Activated CD4-positive, alpha-beta T cell treated with anti-CD3 and anti-CD28 coated beads for 4 hours (primary cell): ENCODE measurements around the gene CUL3.

ENCODE experiments used
- DNase-seq, 2 donors: peaks; one replicate each; pipeline ENCODE4 v3.0.0-alpha.2; 2020

The CUL3 gene

GRCh38 chr2:224466304-224466895 lies 118.8 kb downstream of the CUL3 start:
- no peak for DNase-seq

DNA sequence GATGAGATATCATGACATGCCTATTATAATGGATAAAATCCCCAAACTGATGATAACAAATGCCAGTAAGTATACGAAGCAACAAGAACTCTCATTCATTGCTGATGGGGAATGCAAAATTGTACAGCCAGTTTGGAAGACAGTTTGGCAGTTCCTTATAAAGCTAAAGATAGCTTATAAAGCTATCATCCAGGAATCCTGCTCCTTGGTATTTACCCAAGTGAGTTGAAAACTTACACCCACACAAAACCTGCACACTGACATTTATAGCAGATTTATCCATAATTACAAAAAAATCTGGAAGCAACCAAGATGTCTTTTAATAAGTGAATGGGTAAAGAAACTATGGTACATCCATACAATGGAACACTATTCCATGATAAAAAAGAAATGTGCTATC lies 123.8 kb downstream of the CUL3 start:
- no peak for DNase-seq

DNA sequence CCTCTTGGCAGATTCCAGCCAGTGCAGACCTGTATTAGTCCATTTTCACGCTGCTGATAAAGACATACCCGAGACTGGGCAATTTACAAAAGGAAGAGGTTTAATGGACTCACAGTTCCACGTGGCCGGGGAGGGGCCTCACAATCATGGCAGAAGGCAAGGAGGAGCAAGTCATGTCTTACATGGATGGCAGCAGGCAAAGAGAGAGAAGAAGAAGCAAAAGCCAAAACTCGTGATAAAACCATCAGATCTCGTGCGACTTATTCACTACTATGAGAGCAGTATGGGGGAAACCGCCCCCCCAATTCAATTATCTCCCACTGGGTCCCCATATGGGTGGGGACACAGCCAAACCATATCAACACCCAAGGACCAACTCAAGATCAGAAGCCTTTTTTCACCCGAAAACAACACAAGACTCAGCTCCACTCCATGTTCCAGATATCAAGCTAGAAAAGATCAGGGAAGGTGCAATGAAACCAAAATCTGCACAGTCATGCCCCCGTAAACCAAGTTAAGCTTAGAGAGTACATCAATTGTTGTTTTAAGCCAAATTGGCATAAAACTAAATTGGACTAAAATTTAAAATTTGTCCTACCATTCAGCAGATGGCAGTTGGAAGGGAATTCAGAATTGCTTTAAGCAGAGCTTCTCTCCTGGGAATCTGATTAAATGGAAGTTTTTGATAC lies 127.6 kb downstream of the CUL3 start:
- DNase-seq, result no peak

DNA sequence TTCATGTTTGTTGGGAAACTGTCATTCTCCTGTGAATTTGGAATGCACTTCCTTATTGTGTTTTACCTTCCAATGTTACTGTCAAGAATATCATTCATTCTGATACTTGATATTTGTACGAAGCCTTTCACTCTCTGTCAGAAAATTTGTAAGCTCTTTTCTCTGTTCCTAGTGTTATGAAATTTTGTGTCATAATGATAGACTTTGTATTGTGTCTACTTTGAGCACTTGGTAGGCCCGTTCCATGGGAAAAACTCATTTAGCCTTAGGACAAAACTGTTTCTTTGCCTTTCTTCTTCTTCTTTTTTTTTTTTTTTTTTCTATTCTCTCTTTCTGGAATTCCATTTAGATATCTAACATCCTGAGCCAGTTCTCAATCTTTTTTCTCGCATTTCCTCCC lies 131.3 kb downstream of the CUL3 start:
- DNase-seq, result no peak

DNA sequence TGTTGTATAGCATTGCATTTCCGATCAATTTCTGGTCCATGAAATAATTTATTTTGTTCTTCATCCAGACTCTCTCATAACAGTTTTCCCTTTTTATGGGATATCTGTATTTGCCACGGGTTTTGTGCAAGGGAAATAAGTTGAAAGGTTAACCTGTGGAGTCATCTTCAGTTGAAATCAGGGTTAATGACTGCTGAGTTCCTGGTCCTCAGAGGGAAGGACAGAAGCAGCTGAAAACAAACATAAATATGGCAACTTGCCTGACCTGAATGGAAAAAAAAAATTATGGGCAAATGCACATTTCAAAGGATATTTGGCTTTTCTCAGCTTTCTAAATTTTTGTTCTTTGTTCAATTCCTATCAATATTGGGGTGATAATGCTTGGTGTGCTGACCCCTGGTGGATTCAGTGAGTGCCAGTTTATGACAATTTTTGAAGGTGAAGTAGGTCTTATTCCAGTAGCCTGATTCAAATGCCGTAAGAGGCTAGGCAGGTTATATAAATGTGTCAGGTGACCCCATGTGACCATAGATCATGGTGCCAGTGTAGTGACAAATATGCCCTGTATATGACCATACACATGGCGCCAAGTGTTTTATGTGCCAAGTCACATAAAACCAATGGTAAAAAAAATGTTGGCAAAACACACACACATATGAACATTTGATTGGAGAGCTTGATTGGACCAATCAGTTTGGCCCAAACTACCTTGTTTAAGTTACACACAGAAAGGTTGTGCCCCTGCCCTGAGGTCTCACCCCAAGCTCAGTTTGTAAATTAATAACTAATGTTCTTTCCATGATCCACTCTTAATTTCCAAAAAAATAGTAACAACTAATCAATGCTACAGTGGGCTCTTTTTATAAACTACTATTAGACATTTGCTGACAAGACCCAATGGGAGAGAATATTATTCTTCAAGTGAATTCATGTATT lies 135.7 kb downstream of the CUL3 start:
- DNase-seq, result no peak

DNA sequence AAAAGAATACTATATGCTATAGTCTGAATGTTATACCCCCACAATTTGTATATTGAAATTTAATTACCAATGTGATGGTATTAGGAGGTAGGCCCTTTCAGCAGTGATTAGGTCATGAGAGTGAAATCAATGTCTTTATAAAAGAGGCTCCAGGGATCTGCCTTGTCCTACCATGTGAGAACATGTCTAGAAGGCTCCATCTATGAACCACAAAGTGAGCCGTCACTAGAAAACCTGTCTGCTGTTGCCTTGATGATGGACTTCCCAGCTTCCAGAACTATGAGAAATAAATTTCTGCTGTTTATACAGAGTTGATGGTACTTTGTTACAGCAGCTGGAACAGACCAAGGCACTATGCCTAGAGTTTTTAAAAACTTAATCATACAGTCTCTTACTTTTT lies 136.9 kb downstream of the CUL3 start:
- DNase-seq, result no peak

DNA sequence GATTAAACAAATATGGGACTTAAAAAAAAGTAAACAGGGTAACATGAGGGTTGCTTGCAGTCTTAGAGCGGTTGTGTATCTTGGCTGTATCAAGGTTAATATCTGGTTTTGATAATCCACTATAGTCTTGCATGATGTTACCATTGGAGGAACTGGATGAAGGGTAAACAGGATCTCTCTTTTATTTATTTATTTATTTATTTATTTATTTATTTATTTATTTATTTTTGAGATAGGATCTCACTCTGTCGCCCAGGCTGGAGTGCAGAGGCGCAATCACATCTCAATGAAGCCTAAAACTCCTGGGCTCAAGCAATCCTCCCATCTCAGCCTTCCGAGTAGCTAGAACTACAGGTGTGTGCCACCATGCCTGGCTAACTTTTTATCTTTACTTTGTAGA lies 140.4 kb downstream of the CUL3 start:
- DNase-seq, result no peak

DNA sequence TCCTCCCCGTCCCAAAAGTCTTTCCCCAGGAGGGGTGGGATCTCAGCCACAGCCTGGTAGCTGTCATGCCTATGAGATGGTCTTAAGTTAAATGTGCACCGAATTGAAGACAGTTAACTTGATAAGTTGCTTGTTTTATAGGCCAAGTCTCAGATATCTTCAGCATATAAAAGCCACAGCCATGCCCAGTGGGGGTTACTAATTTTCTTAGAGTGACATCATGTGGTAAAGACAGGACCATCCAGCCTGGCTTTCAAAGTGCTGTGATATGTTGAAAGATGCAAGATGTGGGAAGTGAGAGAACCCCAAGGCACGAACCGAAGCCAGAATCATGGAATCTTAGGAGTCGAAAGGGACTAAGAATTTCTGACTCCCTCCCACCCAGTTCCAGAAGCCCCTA lies 141.1 kb downstream of the CUL3 start:
- DNase-seq, result no peak

DNA sequence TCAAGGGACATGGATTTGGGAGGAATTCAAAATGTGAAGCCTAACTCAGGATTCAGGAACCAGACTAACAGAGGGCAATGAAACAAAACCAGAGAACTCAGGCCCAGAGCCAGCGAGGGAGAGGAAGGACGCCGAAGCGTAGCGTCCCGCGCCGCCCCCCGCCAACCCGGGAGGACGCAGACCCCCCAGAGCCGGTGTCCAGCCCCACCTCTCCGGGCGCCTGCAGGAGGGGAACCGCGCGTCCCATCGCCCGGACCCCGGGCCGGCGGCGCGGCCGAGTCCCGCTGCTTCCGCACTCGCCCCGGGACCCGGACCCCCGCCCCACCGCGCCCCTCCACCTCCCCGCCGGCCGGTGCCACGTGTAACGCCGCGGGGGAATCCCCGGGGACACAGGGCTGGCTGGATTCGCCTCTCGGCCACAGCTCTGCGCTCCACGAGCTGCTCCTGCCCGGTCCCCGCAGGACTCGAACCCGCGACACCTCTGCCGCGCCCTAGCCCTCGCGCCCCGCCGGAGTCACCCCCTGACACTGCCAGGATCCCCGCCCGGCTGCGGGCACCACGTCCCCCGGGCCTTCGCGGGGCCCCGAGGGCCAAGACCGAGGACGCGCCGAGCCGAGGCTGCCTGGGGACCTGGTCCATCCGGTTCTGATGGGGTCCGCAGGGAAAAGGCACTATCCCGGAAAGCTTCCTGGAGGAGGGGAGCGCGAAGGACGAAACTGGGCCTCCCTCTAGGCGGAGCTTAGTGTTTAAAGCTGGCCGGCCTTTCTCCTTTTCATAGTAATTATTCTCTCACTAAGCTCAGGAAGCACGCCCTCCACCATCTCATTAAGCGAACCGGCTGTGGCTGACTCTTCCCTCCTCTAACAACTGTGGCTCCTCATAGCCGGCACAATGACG lies 142.8 kb downstream of the CUL3 start:
- no peak for DNase-seq

- no peak for DNase-seq
Observed at GRCh38 chr2:224440988-224441387, 144.2 kb downstream of the CUL3 start.

DNA sequence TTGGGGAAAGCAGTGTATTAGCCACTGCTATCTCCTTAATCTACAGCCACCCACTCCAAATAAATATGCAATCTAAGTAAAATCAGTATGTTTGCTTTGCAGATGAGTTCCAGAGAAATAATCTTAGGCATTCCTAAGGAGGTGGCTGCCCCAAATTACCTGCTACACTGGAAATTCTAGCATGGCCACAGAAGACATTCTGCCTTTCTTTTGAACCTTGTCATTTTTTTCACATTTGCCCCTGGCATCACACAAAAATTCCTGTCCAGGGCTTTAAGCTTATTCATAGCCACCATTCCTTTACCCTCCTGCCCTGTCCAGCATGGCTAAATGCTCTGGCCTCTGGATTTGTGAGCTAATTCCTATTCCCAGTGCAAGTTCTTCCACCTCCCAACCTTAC lies 146.4 kb downstream of the CUL3 start:
- DNase-seq, result no peak

DNA sequence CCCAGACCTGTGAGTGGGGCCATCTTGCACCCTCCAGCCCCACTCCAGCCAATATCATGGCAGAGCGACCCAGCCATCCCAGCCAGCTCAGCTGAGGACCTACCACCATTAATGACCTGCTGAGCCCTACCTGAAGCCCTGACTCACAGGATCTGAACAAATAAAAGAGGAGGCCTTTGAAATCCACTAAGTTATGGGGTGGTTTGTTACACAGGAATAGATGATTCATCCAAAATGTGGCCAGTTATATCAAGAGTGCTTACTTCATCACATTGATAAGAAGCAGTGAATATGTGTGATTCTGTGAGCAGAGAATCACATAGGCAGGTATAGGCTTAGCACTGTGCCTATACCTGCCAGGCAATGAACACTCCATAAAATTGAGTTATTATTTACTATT lies 148.5 kb downstream of the CUL3 start:
- DNase-seq, result no peak

DNA sequence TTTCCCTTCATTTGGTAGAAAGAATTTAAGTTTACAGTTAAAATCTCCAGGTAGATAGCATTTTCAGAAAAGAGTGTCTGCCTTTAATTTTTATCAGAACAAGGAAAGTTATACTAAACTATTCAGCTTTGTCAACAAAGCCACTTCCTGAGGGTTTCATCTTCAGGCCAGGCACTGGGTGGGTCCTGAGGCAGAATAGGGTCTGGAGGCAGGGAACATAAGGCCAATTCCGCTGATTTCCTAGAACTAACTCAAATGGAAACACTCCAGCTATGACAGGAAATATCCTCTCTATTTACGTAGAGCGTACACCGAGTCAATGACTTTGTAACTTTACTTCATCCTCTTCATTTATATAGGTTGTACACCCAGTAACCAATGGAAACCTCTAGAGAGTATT lies 150.5 kb downstream of the CUL3 start:
- no peak for DNase-seq

DNA sequence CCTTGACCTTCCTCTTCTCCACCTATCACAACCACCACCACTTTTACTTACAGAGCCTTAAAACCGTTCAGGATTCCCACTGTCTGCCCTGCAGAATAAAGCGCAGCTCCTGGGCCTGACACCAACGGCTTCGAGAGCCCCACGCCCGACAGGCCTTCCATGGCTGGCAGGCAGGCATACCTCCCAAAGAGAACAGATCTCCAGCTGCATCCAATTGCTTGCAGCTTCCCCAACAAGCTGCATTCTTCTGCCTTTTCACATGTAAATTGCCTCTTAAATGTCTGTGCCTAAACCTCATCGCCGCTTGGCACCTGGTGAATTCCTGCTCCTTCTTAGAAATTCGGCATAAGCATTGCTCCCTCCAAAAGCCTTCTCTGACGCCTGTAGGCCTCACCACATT lies 151.7 kb downstream of the CUL3 start:
- DNase-seq, result no peak

- DNase-seq, result no peak
Observed at GRCh38 chr2:224432003-224432579, 153.1 kb downstream of the CUL3 start.

GRCh38 chr2:224429441-224429810 lies 155.7 kb downstream of the CUL3 start:
- DNase-seq, result no peak

DNA sequence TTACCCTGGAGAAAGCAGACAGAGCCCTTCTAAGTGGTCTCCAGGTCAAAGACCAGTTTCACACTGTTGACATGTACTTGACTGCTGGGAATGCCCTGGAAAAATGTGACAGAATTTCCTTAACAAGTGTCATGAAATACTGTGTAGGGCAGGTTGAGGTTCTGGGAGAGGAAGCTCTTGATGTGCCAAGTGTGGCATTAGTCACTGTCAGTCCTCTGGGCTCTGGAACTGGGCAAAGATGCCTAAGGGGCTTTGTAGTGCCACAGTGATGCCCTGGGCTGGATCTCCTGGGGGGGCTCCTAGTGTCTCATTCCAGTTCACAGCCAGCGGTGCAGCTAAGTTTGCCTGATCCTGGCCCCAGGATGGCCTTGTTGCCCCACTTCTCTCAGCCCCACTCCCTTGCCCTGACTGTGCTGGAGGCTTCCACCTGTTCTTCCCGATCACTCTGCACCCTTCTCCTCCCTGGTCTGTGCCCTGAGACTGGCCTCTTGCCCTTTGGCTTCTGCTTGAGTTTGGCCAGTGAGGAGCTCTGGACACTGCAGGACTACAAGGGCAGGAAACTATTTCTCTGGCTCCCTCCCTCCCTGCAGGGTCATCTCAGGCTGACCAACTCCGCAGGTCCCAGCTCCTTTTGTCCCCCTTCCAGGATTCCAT lies 156.2 kb downstream of the CUL3 start:
- no peak for DNase-seq

DNA sequence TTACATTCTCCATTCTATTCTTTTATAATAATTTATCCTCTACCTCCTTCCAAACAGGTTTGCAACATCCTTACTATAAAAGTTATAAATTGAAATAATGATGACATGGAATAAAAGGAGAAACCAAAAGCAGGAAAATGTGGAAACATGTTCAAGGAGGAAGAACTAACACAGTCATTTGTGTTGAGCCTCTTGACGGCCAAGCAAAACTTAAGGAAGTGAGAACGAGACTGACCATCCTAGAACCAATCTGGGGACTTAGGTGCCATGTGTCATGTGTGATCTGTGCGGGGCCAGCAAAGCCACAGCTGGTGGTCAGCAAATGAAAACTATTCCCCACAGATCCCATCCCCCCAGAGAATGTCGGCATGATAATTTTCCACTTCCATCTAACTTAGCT lies 157.7 kb downstream of the CUL3 start:
- DNase-seq, result no peak

DNA sequence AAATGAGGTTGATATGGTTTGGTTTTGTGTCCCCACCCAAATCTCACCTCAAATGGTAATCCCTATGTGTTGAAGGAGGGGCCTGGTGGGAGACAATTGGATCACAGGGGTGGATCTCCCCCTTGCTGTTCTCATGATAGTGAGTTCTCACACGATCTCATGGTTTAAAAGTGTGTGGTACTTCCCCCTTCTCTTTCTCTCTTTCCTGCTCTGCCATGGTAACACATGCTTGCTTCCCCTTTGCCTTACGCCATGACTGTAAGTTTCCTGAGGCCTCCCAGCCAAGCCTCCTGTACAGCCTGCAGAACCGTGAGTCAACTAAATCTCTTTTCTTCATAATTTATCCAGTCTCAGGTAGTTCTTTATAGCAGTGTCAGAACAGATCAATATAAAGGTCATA lies 158.5 kb downstream of the CUL3 start:
- DNase-seq, result no peak

- no peak for DNase-seq
Observed at GRCh38 chr2:224421065-224421464, 164.1 kb downstream of the CUL3 start.
